Measurements from ENCODE around the gene ALAD. TPM values are rescaled to one million over a fixed set of nuclear protein-coding genes. Genes with fewer than 3 reads are reported as not detected.
A peak's percentile ranks its signal among the peaks of the same experiment; 100 is the strongest.

Gene ALAD
- total RNA-seq, 3 donors from 2014 or later (not counting 1 experiment from before 2014, with no cell fraction given) = 30.3 to 38.7 (median 36.4) TPM

GRCh38 chr9:113421726-113422125 is 20.6 kb upstream of the ALAD start:
- WGBS (ENCODE audit: insufficient coverage) = 92% methylated on average over 2 of the region's 3 CpGs
- peaks cover 19 to 35% of the 10 kb centered on the region in 2 donors for H3K27me3 Mint-ChIP-seq (ENCODE audit: low read depth in 2 of 2)
- no peaks in the 10 kb centered on the region for H3K4me1 Mint-ChIP-seq
- no peak overlapping the region for H3K4me3 Mint-ChIP-seq
- H3K36me3 ChIP-seq (ENCODE audit: control insufficient read depth, insufficient read depth, low read length) = no peaks in the 10 kb centered on the region
- no peak overlapping the region for H3K27ac Mint-ChIP-seq
- H3K9me3 ChIP-seq (ENCODE audit: control insufficient read depth, insufficient read depth, low read length) = no peaks in the 10 kb centered on the region
- no peak overlapping the region for H3K4me3 ChIP-seq (ENCODE audit: low read length)
- H3K9me3 Mint-ChIP-seq = no peaks in the 10 kb centered on the region
- TF ChIP-seq CTCF (IDR thresholded peaks at IDR 0.05) = no peak
- ATAC-seq (no peak), DNase-seq (no peak)
- no peak overlapping the region for H3K27ac ChIP-seq (ENCODE audit: low read length)
- no peaks in the 10 kb centered on the region for H3K27me3 ChIP-seq (ENCODE audit: control insufficient read depth, insufficient read depth, low read length)
- no peaks in the 10 kb centered on the region for H3K4me1 ChIP-seq (ENCODE audit: control insufficient read depth, insufficient read depth, low read length)
- intact Hi-C loops (cut with micrococcal nuclease) = no loop called here
- no peaks in the 10 kb centered on the region for H3K36me3 Mint-ChIP-seq

GRCh38 chr9:113417370-113417769 is 16.3 kb upstream of the ALAD start:
- DNase-seq (peak in 1 of 2 donors; percentile 41), ATAC-seq (no peak)
- WGBS (ENCODE audit: insufficient coverage) = 88% methylated on average over 3 of the region's 4 CpGs
- Histone ChIP-seq H3K27ac (ENCODE audit: low read length) (no peak overlapping the region), H3K27me3 (ENCODE audit: control insufficient read depth, insufficient read depth, low read length) (no peaks in the 10 kb centered on the region), H3K4me1 (ENCODE audit: control insufficient read depth, insufficient read depth, low read length) (no peaks in the 10 kb centered on the region), H3K9me3 (ENCODE audit: control insufficient read depth, insufficient read depth, low read length) (no peaks in the 10 kb centered on the region), H3K4me3 (ENCODE audit: low read length) (no peak overlapping the region), H3K36me3 (ENCODE audit: control insufficient read depth, insufficient read depth, low read length) (no peaks in the 10 kb centered on the region)
- Mint-ChIP-seq H3K4me3 (no peak overlapping the region), H3K4me1 (no peaks in the 10 kb centered on the region), H3K9me3 (no peaks in the 10 kb centered on the region), H3K36me3 (no peaks in the 10 kb centered on the region), H3K27me3 (ENCODE audit: low read depth in 2 of 2) (peaks cover 0 to 10% of the 10 kb centered on the region in 2 donors), H3K27ac (no peak overlapping the region)
- no peak for TF ChIP-seq CTCF (IDR thresholded peaks at IDR 0.05)
- intact Hi-C loops (cut with micrococcal nuclease) = no loop called here

- Mint-ChIP-seq H3K9me3 (no peaks in the 10 kb centered on the region), H3K36me3 (no peaks in the 10 kb centered on the region), H3K4me1 (no peaks in the 10 kb centered on the region), H3K4me3 (no peak overlapping the region), H3K27ac (no peak overlapping the region), H3K27me3 (ENCODE audit: low read depth in 2 of 2) (peaks cover 0 to 7% of the 10 kb centered on the region in 2 donors)
- Histone ChIP-seq H3K27ac (ENCODE audit: low read length) (no peak overlapping the region), H3K27me3 (ENCODE audit: control insufficient read depth, insufficient read depth, low read length) (no peaks in the 10 kb centered on the region), H3K4me1 (ENCODE audit: control insufficient read depth, insufficient read depth, low read length) (peaks cover 5% of the 10 kb centered on the region), H3K9me3 (ENCODE audit: control insufficient read depth, insufficient read depth, low read length) (no peaks in the 10 kb centered on the region), H3K4me3 (ENCODE audit: low read length) (no peak overlapping the region), H3K36me3 (ENCODE audit: control insufficient read depth, insufficient read depth, low read length) (no peaks in the 10 kb centered on the region)
- intact Hi-C loops (cut with micrococcal nuclease) = no loop called here
- no peak for TF ChIP-seq CTCF (IDR thresholded peaks at IDR 0.05)
- DNase-seq (no peak), ATAC-seq (no peak)
- 43% methylated on average over 3 of the region's 3 CpGs for WGBS (ENCODE audit: insufficient coverage)
Measured at GRCh38 chr9:113416149-113416721, 15.2 kb upstream of the ALAD start.

Measured in natural killer cell (primary cell).